Activated CD4-positive, alpha-beta T cell treated with anti-CD3 and anti-CD28 coated beads, Interleukin-2, amount 10 ng/mL, durations not matched to agents 7 days and 5 days (primary cell): ENCODE measurements around the gene PTPRN2. TPM values are rescaled to one million over a fixed set of nuclear protein-coding genes. Genes with fewer than 3 reads are reported as not detected.

Experiments used
- CTCF ChIA-PET: fragments of 350-600 bp; sonication (Branson Sonifier 250); formaldehyde crosslinking; loops from one replicate; lab custom pipeline; 2021; ENCODE audit warnings: antibody characterized with exemption; lab: Charles Lee
- POLR2A ChIA-PET: fragments of 350-600 bp; sonication (Branson Sonifier 250); formaldehyde crosslinking; loops from one replicate; lab custom pipeline; 2021; ENCODE audit warnings: antibody characterized with exemption; lab: Charles Lee
- DNase-seq: peaks from one replicate; pipeline ENCODE4 v3.0.0-alpha.2; 2020
- H3K27ac Mint-ChIP-seq: one replicate; pipeline ENCODE4 v1.8.0; 2021; ENCODE audit warnings: mild to moderate bottlenecking, moderate library complexity, mixed read lengths
- H3K27me3 Mint-ChIP-seq: one replicate; pipeline ENCODE4 v1.8.0; 2021; ENCODE audit warnings: mixed read lengths
- H3K36me3 Mint-ChIP-seq: one replicate; pipeline ENCODE4 v1.8.0; 2021; ENCODE audit warnings: low read depth, mixed read lengths
- H3K4me1 Mint-ChIP-seq: one replicate; pipeline ENCODE4 v1.8.0; 2021; ENCODE audit warnings: mixed read lengths
- H3K4me3 Mint-ChIP-seq: one replicate; pipeline ENCODE4 v1.8.0; 2021; ENCODE audit warnings: mild to moderate bottlenecking, moderate library complexity, mixed read lengths
- H3K9me3 Mint-ChIP-seq: one replicate; pipeline ENCODE4 v1.8.0; 2021; ENCODE audit warnings: mixed read lengths
- total RNA-seq, 2 experiments: library from RNA; stranded (reverse); gene quantifications; one replicate each; pipeline ENCODE4 v1.2.3, GENCODE V29; 2021

The PTPRN2 gene
- total RNA-seq, 2 experiments from 2014 or later: 2.6 to 2.7 TPM

- no peak overlapping the region for H3K4me3 Mint-ChIP-seq
These were observed 577.7 kb downstream of the PTPRN2 start for GRCh38 chr7:158009886-158010285.

GRCh38 chr7:158008267-158008666 lies 579.4 kb downstream of the PTPRN2 start:
- Mint-ChIP-seq H3K4me1 (no peaks in the 10 kb centered on the region), H3K27me3 (no peaks in the 10 kb centered on the region), H3K27ac (no peak overlapping the region)

More at GRCh38 chr7:158009886-158010285, 577.7 kb downstream of the PTPRN2 start:
- no peaks in the 10 kb centered on the region for H3K4me1 Mint-ChIP-seq
- no peak for DNase-seq
- no peaks in the 10 kb centered on the region for H3K27me3 Mint-ChIP-seq
- H3K27ac Mint-ChIP-seq: no peak overlapping the region
- no peaks in the 10 kb centered on the region for H3K36me3 Mint-ChIP-seq
- ChIA-PET POLR2A (no interaction called here), CTCF (no interaction called here)
- H3K9me3 Mint-ChIP-seq: no peaks in the 10 kb centered on the region

GRCh38 chr7:158007697-158008257 lies 579.8 kb downstream of the PTPRN2 start:
- ChIA-PET POLR2A (no interaction called here), CTCF (no interaction called here)
- Mint-ChIP-seq H3K27me3 (no peaks in the 10 kb centered on the region), H3K4me1 (no peaks in the 10 kb centered on the region), H3K27ac (no peak overlapping the region), H3K9me3 (no peaks in the 10 kb centered on the region), H3K4me3 (no peak overlapping the region), H3K36me3 (no peaks in the 10 kb centered on the region)
- no peak for DNase-seq

More at GRCh38 chr7:158008267-158008666, 579.4 kb downstream of the PTPRN2 start:
- DNase-seq: no peak
- ChIA-PET CTCF (no interaction called here), POLR2A (no interaction called here)
- Mint-ChIP-seq H3K9me3 (no peaks in the 10 kb centered on the region), H3K4me3 (no peak overlapping the region), H3K36me3 (no peaks in the 10 kb centered on the region)

DNA sequence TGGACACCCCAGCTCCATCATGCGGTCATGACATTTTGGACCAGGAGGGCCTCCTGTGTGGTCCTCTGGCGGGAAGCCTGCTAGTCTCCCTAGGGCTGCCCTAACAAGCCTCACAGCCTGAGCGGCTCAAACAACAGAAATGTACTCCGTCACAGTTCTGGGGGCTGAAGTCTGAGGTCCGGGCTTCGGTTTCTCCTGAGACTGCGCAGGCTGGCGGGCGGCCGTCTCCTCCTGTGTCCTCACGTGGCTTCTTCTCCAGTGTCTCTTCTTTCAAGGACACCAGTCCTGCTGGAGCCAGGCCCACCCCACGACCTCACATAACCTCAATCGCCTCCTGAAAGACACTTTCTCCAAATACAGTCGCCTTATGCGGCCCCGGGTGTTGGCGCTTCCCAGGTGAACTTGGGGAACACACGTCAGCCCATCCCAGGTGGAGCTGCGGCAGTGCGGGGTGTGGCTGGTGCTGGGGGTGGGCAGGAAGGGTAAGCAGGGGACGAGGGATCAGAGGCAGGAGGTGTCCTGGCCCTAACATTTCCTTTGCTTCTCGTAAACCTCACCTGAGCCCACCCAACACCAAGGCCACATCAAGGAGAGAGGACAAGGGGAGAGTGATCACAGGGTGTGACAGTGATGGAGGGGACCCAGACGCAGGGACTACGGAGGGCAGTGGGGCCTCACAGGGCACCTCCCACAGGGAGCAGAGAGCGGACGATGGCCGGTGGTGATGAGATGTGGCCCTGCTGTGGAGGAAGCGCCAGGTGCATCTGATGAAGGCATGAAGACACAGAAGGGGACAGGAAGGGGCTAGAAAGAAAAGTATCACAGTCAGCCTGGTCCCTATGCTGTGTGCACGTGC lies 580.6 kb downstream of the PTPRN2 start:
- no peak for DNase-seq
- no peaks in the 10 kb centered on the region for H3K36me3 Mint-ChIP-seq
- no peak overlapping the region for H3K27ac Mint-ChIP-seq
- H3K27me3 Mint-ChIP-seq: no peaks in the 10 kb centered on the region
- H3K9me3 Mint-ChIP-seq: no peaks in the 10 kb centered on the region
- H3K4me3 Mint-ChIP-seq: no peak overlapping the region
- H3K4me1 Mint-ChIP-seq: no peaks in the 10 kb centered on the region
- CTCF ChIA-PET: no interaction called here
- POLR2A ChIA-PET: no interaction called here

DNA sequence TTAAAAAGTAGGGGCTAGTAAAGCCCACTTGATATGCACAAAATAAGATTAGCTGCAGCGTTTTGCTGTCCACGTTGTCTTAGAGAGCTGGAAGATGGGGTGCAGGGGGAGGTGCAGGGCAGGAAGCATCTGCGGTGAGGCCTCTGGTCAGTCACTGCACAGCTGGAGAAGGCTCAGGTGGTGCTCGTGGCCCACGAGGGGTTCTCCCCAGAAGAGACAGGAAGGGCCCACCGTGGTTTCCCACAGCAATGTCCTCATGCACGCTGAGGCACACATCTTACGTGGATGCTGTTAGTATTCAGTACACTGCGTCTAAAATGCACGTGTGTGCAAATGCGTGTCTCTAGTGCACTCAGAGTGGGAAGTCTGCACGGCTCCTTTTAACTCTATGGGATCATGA lies 582.1 kb downstream of the PTPRN2 start:
- H3K27ac Mint-ChIP-seq: no peak overlapping the region
- no peaks in the 10 kb centered on the region for H3K36me3 Mint-ChIP-seq
- no peaks in the 10 kb centered on the region for H3K4me1 Mint-ChIP-seq
- no peak overlapping the region for H3K4me3 Mint-ChIP-seq
- no peak for DNase-seq
- no peaks in the 10 kb centered on the region for H3K27me3 Mint-ChIP-seq
- no peaks in the 10 kb centered on the region for H3K9me3 Mint-ChIP-seq
- ChIA-PET POLR2A (no interaction called here), CTCF (interaction anchor here (1.2 kb wide), 1 partner anchor 12 kb away, joined by 3 read pairs; no protein-coding TSS in a partner anchor)

- H3K27ac Mint-ChIP-seq: no peak overlapping the region
- H3K4me3 Mint-ChIP-seq: no peak overlapping the region
- H3K27me3 Mint-ChIP-seq: no peaks in the 10 kb centered on the region
- no peaks in the 10 kb centered on the region for H3K36me3 Mint-ChIP-seq
- DNase-seq: no peak
- no peaks in the 10 kb centered on the region for H3K4me1 Mint-ChIP-seq
- CTCF ChIA-PET: no interaction called here
- no peaks in the 10 kb centered on the region for H3K9me3 Mint-ChIP-seq
- POLR2A ChIA-PET: no interaction called here
These were observed 583.5 kb downstream of the PTPRN2 start for GRCh38 chr7:158004123-158004490.

GRCh38 chr7:158003441-158004122 lies 584.0 kb downstream of the PTPRN2 start:
- Mint-ChIP-seq H3K36me3 (no peaks in the 10 kb centered on the region), H3K9me3 (no peaks in the 10 kb centered on the region), H3K27ac (no peak overlapping the region), H3K4me3 (no peak overlapping the region), H3K4me1 (no peaks in the 10 kb centered on the region), H3K27me3 (no peaks in the 10 kb centered on the region)
- DNase-seq: no peak
- CTCF ChIA-PET: no interaction called here
- POLR2A ChIA-PET: no interaction called here

DNA sequence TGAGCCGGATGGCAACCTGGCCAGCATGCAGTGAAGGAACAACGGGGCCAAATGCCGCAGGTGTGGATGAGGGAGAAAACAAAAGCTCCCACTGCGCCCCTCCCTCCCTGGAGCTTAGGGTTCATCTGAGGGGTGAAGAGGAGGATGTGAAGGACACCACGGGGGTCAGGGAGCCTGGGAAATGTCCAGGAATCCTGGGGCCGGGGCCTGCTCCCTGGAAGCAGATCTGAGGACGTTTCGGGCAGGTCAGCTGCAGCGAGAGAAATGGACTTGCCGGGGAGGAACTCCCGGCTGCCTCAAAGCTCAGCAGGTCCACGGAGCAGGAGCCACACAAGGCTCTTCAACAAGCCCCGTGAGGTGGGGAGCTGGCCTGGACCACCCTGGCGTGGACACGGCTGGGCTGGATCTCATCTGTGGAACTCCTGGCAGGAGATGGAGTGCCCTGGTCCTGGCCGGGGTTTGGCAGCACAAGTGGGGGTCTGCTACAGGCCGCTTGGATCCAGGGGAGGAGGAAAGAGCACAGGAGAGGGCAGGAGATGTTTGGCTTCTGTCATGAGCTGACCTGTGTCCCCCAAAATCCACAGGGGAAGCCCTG lies 585.0 kb downstream of the PTPRN2 start:
- no peak for DNase-seq
- Mint-ChIP-seq H3K36me3 (no peaks in the 10 kb centered on the region), H3K4me3 (no peak overlapping the region), H3K27me3 (no peaks in the 10 kb centered on the region), H3K4me1 (no peaks in the 10 kb centered on the region), H3K27ac (no peak overlapping the region), H3K9me3 (no peaks in the 10 kb centered on the region)
- POLR2A ChIA-PET: no interaction called here
- CTCF ChIA-PET: no interaction called here

- H3K27me3 Mint-ChIP-seq: no peaks in the 10 kb centered on the region
- POLR2A ChIA-PET: no interaction called here
- no peaks in the 10 kb centered on the region for H3K9me3 Mint-ChIP-seq
- CTCF ChIA-PET: no interaction called here
- no peaks in the 10 kb centered on the region for H3K36me3 Mint-ChIP-seq
- no peak overlapping the region for H3K27ac Mint-ChIP-seq
- no peak for DNase-seq
- no peak overlapping the region for H3K4me3 Mint-ChIP-seq
- no peaks in the 10 kb centered on the region for H3K4me1 Mint-ChIP-seq
These were observed 585.9 kb downstream of the PTPRN2 start for GRCh38 chr7:158001621-158002320.

DNA sequence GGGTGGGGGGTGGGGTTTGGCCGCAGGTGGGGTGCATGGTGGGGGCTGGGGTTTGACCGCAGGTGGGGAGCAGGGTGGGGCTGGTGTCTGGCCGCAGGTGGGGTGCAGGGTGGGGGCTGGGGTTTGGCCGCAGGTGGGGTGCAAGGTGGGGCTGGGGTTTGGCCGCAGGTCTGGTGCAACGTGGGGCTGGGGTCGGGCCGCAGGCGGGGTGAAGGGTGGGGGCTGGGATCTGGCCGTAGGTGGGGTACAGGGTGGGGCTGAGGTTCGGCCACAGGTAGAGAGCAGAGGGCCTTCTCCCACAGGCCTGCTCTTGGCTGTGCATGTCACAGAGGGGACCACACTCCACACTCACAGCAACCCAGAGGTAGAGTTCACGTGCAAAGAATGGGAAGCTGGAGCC lies 586.6 kb downstream of the PTPRN2 start:
- H3K4me3 Mint-ChIP-seq: no peak overlapping the region
- ChIA-PET POLR2A (no interaction called here), CTCF (no interaction called here)
- H3K27me3 Mint-ChIP-seq: no peaks in the 10 kb centered on the region
- H3K4me1 Mint-ChIP-seq: no peaks in the 10 kb centered on the region
- H3K36me3 Mint-ChIP-seq: no peaks in the 10 kb centered on the region
- DNase-seq: no peak
- H3K9me3 Mint-ChIP-seq: no peaks in the 10 kb centered on the region
- no peak overlapping the region for H3K27ac Mint-ChIP-seq

- no peaks in the 10 kb centered on the region for H3K4me1 Mint-ChIP-seq
- no peaks in the 10 kb centered on the region for H3K36me3 Mint-ChIP-seq
- peaks cover 2% of the 10 kb centered on the region for H3K9me3 Mint-ChIP-seq
- H3K4me3 Mint-ChIP-seq: no peak overlapping the region
- CTCF ChIA-PET: no interaction called here
- H3K27ac Mint-ChIP-seq: no peak overlapping the region
- no peak for DNase-seq
- POLR2A ChIA-PET: no interaction called here
- peaks cover 1% of the 10 kb centered on the region for H3K27me3 Mint-ChIP-seq
These were observed 587.5 kb downstream of the PTPRN2 start for GRCh38 chr7:158000160-158000559.

DNA sequence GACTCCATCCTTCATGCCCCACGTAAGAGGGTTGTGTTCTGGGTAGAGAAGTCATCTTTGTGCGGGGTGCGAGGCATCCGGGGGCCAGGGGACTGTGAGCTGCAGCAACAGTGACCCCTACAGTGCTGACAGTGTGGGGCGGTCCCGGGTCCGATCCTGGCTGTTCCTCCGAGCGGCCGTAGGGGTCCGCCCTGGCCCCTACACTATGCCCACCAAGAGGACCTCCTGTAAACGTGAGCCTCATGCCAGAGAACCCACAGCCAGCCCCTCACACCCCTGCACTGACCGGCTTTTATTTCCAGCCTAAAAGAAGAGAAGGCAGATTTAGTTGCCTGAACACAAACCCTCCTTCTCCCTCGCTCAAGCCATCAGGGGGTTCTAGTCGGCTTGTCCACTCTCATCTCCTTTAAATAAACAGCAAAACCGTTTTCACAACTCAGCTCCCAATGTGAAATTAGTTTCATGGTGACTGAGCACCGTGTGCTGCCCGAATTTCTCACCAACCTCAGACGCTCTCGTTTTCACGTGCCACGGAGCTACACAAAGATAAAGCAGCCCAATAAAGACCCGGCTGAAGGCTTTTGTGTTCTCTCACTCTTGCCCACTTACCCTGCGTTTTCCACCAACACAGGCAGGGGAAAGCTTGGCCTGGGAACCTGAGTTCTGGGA lies 588.6 kb downstream of the PTPRN2 start:
- no peaks in the 10 kb centered on the region for H3K36me3 Mint-ChIP-seq
- CTCF ChIA-PET: interaction anchor here (0.7 kb wide), 1 partner anchor 1147 kb away, joined by 4 read pairs; no protein-coding TSS in a partner anchor
- H3K9me3 Mint-ChIP-seq: peaks cover 3% of the 10 kb centered on the region
- H3K4me1 Mint-ChIP-seq: no peaks in the 10 kb centered on the region
- peaks cover 4% of the 10 kb centered on the region for H3K27me3 Mint-ChIP-seq
- no peak for DNase-seq
- H3K4me3 Mint-ChIP-seq: no peak overlapping the region
- no peak overlapping the region for H3K27ac Mint-ChIP-seq
- POLR2A ChIA-PET: no interaction called here
